CMK (cell line): ENCODE results near the gene C16orf96.

Experiments used
- DNase-seq: peaks from one replicate; pipeline ENCODE4 v3.0.0-alpha.2; 2010; ENCODE audit warnings: low read depth

Gene C16orf96

DNA sequence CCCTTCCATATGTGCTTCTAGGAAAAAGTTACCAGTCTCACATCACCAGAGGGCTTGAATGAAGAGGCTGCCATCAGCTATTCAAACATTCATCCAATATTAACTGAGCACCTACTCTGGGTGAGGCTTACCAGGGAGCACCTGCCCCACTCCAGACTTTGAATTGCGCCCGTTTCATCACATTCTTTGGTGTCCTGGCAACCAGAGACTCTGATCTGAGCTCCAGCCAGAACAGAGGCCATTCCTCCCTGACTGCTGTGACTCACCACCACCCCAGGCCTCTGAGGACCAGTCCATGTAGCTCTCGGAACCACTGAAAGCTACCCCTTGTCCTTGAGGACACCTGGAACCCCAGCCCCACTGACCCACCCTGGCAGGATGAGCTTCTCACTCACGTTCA, at the start of gene C16orf96:
Gene C16orf96, plus strand, starts transcription at position 229 of the 400 bp plus-strand sequence. Its CDS starts 150 bp downstream, at position 379.
- DNase-seq = no peak

DNA sequence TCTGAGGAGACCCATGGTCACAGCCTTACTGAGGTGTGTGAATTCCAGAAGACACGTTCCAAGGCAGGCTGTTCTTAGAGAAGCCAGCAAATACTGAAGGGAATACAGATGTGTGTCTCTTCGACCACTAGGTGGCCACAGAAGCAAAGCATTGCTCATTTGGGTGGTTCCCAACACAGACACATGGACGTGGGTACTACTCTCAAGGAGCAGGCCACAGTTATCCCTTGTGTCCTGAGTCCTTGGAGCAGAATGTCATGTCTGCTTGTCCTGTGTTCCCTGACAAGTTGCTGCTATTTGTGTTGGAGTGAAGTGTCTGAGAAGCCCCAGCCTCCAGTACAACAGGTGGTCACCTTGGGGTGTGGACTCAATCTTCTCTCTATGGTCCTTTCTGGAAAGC, 49.7 kb upstream of the C16orf96 start:
- peak; percentile 41 for DNase-seq

DNA sequence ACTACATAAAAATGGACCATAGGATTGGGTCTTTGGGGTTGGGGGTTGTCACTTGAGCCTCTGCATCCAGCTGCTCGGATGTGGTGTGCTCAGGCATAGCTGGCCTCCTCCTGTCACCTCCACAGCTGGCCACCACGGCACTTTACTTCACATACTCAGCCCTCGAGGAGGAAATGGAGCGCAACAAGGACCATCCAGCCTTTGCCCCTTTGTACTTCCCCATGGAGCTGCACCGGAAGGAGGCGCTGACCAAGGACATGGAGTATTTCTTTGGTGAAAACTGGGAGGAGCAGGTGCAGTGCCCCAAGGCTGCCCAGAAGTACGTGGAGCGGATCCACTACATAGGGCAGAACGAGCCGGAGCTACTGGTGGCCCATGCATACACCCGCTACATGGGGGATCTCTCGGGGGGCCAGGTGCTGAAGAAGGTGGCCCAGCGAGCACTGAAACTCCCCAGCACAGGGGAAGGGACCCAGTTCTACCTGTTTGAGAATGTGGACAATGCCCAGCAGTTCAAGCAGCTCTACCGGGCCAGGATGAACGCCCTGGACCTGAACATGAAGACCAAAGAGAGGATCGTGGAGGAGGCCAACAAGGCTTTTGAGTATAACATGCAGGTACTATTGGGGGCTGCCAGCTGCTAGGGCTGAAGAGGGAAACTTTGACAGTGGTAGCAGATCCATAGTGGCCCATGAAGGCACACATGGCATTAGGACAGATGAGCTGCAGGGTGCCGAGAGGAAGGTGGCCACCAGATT, 48.4 kb upstream of the C16orf96 start:
- no peak for DNase-seq

DNA sequence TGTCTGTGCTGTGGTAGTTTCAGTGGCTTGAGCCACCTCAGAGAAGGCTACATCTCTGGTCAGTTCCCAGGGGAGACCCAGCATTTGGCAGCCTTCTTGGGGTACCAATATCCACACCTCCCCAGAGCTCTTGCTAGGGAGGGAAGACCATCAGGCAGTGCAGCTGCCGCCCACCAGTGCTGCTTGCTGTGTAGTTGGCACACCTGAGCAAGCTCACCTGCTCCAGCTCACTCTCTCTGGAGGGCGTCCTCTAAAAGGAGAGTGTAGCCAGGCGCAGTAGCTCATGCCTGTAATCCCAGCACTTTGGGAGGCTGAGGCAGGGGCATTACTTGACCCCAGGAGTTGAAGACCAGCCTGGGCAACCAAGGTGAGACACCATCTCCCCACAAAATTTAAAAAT, 47.3 kb upstream of the C16orf96 start:
- DNase-seq = no peak

DNA sequence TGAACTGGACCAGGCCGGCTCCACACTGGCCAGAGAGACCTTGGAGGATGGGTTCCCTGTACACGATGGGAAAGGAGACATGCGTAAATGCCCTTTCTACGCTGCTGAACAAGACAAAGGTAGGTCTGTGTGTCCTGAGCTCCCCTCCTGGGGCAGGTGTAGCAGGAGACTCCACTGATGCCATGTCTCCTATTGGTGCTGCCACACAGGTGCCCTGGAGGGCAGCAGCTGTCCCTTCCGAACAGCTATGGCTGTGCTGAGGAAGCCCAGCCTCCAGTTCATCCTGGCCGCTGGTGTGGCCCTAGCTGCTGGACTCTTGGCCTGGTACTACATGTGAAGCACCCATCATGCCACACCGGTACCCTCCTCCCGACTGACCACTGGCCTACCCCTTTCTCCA, 46.7 kb upstream of the C16orf96 start:
- no peak for DNase-seq

DNA sequence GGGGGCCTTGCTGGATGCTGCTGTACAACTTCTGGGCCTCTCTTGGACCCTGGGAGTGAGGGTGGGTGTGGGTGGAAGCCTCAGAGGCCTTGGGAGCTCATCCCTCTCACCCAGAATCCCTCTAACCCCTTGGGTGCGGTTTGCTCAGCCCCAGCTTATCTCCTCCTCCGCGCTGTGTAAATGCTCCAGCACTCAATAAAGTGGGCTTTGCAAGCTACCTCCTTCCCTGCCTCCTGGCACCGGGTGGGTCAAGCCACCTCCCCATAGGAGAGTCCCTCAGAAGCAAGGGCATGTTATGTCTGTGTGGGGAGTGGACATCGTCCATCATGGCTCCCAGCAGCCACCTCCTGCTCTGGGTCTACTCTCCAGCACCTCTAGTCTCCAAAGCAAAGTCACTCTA, 46.0 kb upstream of the C16orf96 start:
- DNase-seq = no peak

DNA sequence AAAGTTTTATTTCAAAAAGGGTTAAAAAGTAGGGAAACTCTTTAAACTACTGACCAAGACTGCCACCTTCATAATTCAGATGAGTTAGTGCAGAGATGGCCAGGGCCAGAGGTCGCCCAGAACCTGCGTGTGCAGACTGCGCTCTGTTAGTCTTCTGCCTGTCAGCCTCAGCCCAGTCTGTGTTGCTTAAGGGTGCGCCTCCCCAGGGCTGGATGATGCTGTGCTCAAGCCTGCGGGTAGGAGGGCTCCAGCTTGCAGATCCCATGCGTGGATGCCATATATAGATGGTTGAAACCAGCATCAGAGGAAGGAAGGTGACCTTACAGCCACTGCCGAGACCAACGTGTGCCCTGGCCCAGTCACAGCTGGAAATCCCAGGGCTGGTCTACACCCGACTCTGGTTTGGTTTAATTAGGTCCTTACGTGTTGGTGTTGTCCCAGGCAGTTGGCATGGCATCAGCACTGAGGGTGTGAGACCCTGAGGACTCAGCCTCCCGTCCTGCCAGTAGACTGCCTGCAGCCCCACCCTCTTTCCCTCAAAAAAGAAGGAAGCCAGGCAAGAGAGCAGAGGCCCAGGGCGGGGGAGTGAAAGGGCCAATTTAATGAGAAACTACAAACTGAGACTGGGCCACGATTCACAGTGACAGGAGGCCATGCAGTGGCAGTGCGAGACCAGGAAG, 45.3 kb upstream of the C16orf96 start:
- no peak for DNase-seq

DNA sequence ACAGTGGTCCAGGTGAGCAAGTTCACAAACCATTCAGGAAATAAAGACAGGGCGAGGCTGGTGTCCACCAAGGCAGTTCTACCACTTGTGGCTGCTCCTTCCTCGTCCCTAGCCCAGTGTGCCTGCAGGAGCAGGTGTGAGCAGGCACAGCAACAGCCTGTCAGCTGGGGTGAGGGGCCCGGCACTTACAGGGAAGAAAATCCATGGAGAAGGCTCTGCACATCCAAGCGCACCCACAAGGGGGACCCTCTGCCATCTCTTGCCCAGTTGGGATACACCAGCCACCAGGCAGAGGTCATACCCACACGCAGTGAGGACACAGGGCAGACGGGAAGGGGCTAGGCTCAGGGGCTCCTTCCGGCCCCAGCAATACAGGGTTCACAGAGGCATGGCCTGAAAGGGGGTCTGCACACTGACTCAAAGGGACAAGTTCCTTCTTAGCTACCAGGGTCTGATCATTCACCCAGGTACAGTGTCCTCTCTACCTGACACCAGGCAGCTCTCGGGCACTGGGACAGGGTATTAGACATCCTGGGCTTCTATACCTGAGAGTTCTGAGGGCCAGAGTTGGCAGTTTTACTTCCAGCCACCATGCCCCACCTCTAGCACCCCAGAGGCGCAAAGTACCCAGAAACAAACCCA, 44.6 kb upstream of the C16orf96 start:
- DNase-seq = no peak

DNA sequence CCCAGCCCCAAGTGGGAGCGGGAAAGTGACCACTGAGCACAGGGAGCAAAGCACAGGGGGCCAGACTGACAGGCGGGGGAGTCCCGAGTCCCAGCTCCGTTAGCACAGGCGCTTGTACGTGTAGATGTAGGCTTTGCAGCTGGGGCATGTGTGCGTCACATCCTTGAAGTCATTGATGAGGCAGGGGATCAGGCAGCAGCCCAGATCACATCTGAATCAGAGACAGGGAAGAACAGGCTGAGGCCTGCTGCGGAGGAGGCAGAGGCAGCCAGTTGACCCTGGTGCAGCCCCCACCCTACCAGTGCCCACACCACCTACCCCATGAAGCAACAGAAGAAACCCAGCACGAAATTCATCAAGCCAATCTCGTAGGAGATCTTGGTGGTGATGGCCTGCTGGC, 43.7 kb upstream of the C16orf96 start:
- DNase-seq = no peak

DNA sequence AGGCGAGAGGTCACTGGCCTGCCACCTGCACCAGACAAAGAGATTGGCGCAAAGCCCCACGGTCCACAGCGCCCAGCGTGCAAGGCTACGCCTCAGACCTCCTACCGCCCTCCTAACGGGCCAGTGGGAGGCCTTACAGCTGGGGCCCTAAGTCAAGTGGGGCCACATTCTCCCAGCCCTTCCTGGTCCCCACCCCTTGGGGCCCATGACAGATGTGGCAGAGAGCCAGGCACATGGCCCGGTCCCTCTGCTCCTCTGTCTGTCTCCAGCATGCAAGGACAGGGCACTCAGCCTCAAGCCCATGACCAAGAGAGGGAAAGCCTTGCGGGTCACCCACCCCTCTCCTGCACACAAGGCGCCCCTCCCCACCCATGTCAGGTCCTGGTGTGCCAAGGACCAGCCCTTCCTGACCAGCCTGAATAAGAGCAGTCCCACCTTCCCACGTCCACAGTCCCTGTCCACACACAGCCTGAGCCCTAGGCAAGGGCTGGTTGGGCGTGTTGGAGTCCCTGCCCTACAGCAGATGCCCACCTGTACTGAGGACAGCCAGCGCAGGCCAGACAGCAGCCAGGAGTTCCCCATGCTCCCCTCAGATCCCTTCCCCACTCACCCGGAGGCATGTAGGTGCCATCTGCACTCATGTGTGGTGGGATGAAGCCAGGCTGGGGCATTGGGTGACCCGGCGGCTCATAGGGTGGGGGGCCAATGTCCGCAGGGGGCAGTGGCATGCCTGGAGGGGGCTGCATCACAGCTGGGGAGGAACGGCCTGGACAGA, 42.9 kb upstream of the C16orf96 start:
- no peak for DNase-seq

DNA sequence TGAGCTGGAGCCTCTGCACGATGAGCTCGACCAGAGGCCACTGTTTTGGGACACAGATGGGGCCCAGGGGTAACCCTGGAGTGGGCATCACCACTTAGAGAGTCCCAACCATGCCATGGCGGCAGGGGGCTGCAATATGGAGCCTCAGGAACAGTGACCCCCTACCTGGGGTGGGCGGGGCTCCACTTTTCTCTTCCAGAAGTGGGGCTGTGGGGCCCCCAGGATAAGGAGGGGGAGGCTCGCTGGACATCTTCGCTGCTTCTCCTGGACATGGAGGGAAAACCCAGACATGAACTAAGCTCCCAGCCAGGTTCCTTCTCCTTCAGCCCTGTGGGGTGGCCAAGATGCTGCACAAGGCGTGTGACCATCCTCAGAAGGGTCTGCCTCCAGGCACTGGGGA, 42.3 kb upstream of the C16orf96 start:
- DNase-seq = no peak

DNA sequence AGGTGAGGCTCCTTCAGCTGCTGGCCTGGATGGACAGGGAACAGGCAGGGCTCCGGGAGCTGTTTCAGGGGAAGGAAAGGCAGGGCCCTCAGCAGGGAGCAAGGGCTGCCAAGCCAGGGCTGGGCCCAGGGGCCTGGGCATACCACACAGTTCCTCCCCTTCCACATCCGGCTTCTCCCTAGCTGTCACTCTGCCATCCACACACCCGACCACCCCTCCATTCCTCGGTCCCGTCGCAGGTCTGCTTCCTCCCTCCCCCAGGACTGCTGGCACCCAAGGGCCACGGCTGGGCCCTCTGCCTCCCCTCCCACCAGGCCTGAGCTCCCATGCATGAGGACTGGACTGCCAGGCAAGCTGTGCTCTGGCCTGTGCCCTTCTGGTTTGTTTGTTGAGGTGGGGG, 41.5 kb upstream of the C16orf96 start:
- no peak for DNase-seq

DNA sequence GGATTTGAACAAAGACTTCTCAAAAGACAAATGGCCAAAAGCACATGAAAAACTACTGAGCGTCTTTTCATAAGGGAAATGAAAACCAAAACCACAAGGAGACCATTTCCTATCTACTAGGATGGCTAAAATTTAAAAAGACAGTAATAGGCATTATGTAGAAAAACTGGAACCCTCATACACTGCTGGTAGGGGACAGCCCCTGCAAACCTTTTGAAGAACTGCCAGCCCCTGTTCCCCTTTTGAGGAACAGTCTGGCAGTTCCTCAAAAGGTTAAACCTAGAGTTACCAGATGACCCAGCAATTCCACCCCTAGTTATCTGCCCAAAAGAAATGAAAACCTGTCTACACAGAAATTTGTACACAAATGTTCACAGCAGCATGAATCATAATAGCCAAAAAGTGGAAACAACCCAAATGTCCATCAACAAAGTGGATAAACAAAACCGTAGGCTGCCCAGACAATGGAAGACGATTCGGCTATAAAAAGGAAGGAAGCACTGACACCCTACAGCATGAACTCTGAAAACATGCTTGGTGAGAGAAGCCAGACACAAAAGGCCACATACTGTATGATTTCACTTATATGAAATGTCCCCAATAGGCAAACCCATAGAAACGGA, 40.4 kb upstream of the C16orf96 start:
- DNase-seq = no peak

DNA sequence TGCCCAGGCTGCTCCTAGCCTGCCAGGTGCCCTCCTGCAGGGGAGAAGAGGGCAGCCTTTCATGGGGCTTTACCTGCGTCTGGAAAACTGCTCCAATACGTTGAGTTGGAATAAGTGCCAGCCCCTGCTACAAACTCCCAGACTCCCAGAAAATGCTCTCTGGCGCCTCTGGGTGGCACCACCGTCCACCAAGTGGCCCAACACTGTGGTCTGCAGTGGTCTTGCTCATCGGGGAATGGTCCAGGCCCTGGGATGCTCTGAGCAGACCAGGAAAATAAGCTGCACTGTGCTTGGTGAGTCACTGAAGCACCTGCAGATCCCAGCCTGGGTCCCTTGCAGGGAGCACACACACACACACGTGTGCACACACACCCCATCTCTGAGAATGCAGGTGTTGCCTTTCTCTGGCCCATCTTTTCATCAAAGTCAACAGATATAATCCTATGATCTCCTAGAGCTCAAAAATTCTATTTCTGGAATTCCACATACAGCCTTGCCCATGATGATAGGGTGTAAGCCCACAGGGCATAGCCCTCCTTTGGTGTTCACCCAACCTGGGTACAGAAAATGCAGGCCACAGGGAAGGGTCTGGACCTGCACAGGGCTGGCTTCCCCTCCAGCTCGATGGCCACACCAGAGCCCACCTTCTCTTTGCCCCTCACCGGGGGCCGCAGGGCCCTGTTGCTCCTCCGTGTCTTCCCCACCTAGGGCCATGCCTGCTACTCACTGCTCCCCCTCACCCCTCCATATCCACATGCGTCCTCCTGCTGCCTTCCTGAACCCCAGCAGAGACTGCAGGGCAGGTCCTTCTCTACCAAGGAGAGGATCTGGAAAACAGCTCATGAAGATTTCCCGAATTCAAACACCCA, 38.1 kb upstream of the C16orf96 start:
- no peak for DNase-seq

DNA sequence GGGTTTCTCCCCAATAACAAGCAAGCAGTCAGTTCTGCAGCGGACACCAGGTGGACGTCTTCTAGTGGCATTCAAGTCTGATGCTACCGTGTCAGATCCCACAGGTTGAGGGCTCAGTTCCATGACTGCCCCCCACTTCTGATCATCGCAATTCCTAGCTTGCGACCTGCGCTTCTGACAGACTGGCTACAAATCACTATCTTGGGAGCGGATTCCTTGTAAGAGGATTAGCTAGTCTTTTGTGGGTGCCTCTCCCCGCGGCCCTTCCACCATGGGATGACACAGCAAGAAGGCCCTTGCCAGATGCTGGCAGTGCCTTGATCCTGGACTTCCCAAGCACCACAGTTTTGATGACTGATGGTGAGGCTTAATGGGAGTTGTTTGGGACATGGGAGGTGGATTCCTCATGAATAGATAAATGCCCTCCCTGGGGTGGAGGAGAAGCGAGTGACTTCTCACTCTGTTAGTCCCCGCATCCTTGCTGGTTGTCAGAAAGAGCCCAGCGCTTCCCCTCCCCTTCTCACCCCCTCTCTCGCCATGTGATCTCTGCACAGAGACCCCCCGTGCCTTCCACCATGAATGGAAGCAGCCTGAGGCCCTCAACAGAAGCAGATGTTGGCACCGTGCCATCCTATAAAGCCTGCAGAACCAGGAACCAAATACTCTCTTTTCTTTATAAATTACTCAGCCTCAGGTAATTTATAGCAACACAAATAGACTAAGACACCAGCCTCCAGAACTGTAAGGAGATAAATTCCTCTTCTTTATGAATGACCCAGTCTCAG, 36.7 kb upstream of the C16orf96 start:
- no peak for DNase-seq

DNA sequence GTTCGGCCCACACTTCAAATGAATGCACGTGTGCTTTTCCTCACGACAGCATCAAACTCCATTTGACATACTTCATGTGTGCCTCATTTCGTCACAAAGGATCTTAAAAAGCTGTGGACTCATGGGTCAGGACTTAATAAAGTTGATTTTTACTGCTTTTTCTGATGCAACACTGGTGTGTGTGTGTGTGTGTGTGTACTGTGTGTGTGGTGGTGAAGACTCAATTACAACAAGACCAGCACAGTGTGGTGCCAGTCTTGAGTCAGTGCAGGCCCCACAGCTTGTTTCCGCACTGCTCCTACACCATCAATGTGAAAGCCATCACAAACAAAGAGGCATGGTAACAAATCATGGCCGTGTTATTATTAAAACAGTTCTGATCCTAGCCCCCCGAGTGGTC, 35.2 kb upstream of the C16orf96 start:
- DNase-seq = no peak

DNA sequence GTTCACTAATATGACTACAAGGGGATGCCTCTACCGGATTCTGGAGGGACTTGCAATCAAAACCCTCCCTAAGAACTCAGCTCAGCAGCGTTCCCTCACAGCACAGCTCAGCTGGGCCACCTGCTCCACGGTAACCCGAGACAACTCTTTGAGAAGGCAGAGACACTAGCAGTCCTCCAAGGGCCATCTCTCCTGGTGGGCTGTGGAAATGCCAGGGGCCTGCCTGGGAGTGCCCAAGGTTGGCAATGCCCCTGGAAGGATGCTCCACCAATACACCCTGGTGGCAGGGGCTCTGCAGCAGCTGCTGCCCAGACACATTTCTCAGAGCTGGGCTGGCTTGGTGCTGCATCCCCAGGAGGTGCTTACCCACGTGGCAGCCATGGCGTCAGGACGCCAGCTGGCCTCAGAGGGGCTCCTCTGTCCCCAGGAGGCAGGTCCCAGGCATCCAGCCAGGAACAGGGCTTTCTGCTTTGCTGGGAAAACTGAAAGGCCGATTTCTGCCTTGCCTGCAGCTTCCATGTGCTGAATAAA, 34.0 kb upstream of the C16orf96 start:
- DNase-seq = no peak

DNA sequence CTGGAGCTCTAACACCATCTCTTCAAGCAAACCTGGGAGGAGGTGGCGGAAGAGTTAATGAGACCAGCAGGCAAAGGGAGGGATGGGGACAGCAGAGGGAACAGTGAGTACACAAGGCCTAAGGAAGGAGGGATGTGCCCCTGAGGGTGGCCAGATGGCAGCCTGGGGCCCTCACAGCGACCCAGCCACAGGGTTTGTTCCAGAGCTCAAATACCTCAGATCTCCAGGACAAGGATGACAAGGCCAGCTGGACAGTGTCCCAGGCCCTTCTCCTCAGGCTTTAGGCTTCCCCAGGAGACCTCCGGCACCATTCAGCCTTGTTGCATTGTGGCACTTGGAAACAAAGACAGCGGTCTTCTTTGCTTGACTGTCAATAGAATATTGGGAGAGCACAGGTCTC, 32.5 kb upstream of the C16orf96 start:
- DNase-seq = no peak

DNA sequence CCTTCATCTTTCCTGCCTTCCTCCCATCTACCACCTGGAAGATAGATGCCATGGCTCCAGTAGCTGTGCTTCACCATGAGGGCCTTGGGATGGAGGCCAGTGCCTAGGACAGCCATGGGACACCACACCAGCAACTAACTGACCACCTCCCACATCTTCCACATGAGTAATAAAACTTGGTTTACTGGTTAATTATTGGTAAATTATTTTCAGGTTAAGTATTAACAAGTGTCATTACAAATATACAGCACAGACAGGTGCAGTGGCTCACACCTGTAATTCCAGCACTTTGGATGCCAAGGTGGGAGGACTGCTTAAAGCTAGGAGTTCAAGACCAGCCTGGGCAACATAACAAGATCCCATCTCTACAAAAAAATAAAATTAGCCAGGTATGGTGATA, 31.6 kb upstream of the C16orf96 start:
- DNase-seq = no peak

DNA sequence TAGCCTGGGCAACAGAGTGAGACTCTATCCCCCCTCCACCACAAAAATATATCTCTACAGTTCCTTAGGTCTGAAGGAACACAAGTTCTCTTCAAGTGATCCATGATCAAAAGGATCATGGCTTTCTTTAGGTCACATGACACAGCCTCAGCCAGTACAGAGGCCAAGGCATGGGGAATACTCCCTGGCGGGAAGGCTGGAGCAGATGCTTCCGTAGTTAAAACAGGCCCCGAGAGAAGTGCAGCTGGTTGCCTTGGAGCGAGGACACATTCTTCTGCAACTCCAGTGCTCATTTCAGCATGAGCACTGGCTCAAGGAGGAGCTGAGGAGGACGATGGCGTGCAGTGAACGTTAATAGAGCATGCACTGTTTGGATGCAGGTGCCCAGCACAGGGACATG, 31.1 kb upstream of the C16orf96 start:
- no peak for DNase-seq
